HPDE6-E6E7 (cell line): Measurements from ENCODE around the gene MINK1.
"Not testable (repeated sequence)": the region's sequence is repeated elsewhere in the genome, so short reads cannot be mapped to it uniquely, and the experiment has no call there.

ENCODE experiments used
- DNase-seq: peaks from one replicate; pipeline ENCODE4 v3.0.0; 2011; ENCODE audit warnings: missing footprints; ENCODE audit errors: extremely low spot score

Gene MINK1

DNA sequence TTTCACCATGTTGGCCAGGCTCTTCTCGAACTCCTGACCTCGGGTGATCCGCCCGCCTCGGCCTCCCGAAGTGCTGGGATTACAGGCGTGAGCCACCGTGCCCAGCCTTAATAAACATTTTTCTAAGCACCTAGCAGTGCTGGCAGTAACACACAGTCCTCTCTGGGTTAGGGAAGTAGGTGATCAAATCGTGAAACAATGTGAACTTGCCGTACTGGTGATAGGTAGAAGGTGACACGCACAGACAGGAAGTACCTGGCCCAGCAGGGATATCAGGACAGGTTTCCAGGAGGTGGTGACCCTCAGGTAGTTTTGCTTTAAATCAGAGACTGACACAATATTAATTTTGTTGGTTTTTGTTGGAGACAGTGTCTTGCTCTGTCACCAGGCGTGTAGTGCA, 21.7 kb upstream of the MINK1 start:
- no peak for DNase-seq

DNA sequence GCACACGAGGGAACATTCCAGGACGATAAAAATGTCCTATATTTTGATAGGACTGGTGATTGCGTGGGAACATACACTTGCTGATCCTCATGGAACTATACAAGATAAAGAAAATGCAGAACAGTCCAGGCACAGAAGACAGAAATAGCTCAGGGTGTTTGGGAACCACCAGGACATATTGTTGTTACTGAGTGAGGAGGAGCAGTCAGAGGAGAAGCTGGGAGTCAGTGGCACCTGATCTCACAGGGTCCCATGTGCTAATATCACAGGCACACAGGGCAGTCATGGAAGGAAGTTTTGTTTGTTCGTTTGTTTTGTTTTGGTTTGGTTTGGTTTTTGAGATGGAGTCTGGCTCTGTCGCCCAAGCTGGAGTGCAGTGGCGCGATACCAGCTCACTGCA, 20.4 kb upstream of the MINK1 start:
- no peak for DNase-seq

DNA sequence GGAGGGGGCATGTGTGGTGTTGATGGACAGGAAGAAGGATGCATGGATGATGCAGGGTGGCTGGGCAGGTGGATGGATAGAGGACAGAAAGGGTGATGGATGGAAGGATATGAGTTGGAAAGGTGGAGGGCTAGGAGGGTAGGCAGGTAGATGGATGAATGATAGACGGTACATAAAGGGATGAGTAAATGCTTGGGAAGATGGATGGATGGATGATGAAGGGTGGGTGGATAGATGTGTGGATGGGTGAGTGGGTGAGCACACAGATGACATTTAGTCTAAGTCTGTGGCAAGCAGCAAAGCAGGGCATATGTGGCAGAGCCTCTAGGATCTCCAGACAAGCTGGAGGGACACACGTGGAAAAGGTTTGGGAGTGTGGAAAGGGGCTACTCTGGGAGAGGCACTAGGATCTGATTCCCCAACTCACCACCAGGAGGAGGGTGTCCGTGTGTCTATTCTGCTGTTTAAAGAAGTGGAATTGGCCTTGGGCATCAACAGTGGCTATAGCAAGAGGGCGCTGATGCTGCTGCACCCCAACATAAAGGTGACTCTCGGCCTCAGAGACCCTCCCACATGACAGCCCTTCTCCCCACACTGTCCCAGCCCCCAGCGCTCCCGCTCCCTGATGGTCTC, 18.0 kb upstream of the MINK1 start:
- no peak for DNase-seq

- no peak for DNase-seq
These were observed 16.3 kb upstream of the MINK1 start for GRCh38 chr17:4816826-4817225.

- no peak for DNase-seq
These were observed 14.9 kb upstream of the MINK1 start for GRCh38 chr17:4818276-4818675.

- DNase-seq = no peak
These were observed 10.3 kb upstream of the MINK1 start for GRCh38 chr17:4822835-4823234.

DNA sequence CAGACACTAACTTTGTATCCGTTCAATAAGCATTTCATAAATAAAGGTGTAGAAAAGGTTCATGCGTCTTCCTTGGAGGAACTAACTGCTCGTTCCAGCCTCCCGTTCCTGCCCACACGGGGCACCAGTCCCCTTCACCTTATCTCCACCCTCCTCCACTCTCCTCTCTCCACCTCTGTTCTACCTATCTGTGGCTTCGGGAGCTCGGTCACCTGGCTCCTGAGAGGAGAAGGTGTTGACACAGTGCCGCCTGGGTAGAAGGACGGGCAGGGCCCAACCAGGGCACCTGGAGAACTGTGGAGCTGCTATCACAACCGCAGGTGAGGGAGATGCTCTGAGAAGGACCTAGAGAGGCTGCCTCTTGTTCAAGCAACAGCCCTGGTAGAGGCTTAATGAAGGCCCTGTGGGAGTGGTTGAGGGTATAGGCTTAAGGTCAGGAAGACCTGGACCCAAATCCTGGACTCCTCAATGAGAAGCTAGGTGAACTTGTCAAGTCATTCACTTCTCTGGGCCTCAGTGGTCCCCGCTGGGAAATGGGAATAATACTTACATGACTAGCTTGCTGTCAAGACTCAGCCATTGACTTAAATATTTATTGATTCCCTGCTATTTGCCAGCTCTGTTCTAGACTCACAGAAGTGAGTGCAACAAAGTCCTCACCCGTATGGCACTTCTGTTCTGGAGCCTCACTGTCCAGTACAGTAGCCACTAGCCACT, 9.6 kb upstream of the MINK1 start:
- no peak for DNase-seq

DNA sequence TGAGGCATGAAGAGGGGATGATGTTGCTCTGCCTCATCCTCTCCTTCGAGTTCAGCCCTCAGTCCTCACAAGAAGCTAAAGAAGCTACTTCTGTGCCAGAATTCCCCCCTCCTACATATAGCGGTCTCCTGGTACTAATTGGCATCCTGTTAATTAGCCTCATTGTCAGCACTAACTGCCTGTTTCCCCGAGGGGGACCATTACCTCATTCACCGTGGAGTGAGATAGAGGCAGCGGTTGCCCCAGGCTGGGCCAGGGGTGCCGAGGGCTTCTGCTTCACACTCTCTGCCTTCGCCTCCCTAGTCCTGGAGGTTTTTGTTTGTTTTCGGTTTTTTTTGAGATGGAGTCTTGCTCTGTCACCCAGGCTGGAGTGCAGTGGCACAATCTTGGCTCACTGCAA, 5.7 kb upstream of the MINK1 start:
- DNase-seq = no peak

- DNase-seq = not testable (repeated sequence)
These were observed 337 bp upstream of the MINK1 start for GRCh38 chr17:4832829-4833177.

- DNase-seq = no peak
These were observed 971 bp downstream of the MINK1 start for GRCh38 chr17:4833941-4834680.

GRCh38 chr17:4834681-4835020, 1.5 kb downstream of the MINK1 start:
- no peak for DNase-seq

GRCh38 chr17:4836221-4836620, 3.1 kb downstream of the MINK1 start:
- no peak for DNase-seq

- no peak for DNase-seq
These were observed 4.5 kb downstream of the MINK1 start for GRCh38 chr17:4837471-4838308.

GRCh38 chr17:4838309-4838785, 5.2 kb downstream of the MINK1 start:
- DNase-seq = no peak

GRCh38 chr17:4839221-4839620, 6.1 kb downstream of the MINK1 start:
- no peak for DNase-seq

GRCh38 chr17:4839965-4840892, 7.1 kb downstream of the MINK1 start:
- DNase-seq = no peak

GRCh38 chr17:4840893-4841242, 7.7 kb downstream of the MINK1 start:
- no peak for DNase-seq

DNA sequence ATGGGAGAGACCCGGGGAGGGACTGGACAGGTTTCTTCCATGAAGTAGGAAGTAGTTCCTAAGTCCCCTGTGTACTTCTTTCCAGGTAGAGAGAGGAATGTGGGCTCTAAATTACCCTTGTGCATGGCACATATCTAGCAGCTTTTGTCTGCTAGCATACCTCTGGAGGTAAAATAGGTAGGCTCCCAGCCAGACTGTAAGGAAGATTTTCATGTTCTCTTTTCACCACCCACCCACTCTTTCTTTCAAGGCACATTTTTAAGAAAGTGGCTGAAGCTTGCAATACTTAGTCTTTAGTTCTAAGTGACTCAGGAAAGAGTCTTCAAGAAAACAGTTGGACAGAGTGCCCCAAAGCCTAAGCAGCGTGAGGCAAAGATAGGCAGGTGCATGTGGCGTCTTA, 9.2 kb downstream of the MINK1 start:
- no peak for DNase-seq

DNA sequence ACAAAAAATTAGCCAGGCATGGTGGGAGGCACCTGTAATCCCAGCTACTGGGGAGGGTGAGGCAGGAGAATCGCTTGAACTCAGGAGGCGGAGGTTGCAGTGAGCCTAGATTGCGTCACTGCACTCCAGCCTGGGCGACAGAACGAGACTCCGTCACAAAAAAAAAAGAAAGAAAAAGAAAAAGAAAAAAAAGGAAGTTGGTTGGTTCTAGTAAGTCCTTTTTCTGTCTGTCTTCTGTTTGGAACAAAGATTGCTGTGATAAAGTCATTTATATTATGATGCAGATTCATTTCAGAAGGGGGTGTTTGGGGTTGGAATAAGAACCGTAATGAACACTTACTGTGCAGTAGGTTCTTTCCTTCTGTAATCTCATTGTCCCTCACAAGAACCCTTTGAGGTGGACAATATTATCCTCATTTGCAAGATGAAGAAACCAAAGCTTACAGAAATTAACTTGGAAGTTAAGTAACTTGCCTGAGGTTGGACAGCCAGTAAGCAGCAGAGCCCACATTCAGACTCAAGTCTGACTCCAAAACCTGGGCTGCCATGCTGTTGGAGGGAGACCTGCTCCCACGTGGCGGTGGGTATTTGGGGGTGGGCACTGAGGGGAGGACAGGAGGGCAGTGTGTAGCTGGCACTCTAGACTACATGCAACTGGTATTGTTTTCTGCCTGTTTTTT, 10.3 kb downstream of the MINK1 start:
- DNase-seq = no peak

DNA sequence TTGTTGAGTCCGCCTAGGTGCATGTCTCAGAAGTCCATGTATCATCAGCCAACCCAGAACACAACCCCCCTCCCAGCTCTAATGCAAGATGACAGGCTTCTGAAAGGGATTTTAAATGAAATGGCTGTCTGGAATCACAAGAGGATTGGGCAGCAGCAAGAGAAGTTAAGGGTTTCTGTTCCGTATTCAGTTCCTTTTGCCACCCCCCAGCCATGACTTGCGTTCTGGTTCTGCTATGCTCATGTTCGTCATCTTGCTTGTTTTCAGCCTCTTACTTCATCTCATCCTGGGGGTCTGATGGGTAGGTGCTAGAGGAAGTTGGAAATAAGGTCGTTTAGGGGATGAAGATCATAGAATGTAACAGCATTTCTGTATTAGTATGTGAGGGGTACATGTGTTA, 12.0 kb downstream of the MINK1 start:
- no peak for DNase-seq
